Neural progenitor cell (in vitro differentiated cells): ENCODE data around the gene CD83. TPM values are rescaled to one million over a fixed set of nuclear protein-coding genes. Genes with fewer than 3 reads are reported as not detected.

Experiments used
- DNase-seq: peaks from one replicate; pipeline ENCODE4 v3.0.0-alpha.2; 2016; ENCODE audit warnings: low spot score
- H2AFZ ChIP-seq: fragments of 200-600 bp; sonication (generic); replicated peaks from 2 replicates; pipeline ENCODE4 v1.6.1; 2016; ENCODE audit warnings: antibody characterized with exemption
- H3F3A ChIP-seq: fragments of 200-600 bp; sonication (generic); 2 replicates; pipeline ENCODE4 v1.6.1; 2016; ENCODE audit warnings: antibody characterized with exemption, low read depth
- H3K27ac ChIP-seq: fragments of 200-600 bp; sonication (generic); 2 replicates; pipeline ENCODE4 v1.5.1; 2016; ENCODE audit warnings: mild to moderate bottlenecking
- H3K27me3 ChIP-seq: fragments of 200-600 bp; sonication (generic); 2 replicates; pipeline ENCODE4 v1.6.1; 2016; ENCODE audit warnings: mild to moderate bottlenecking, moderate library complexity
- H3K36me3 ChIP-seq: fragments of 200-600 bp; sonication (generic); 2 replicates; pipeline ENCODE4 v1.5.1; 2016
- H3K4me1 ChIP-seq: fragments of 200-600 bp; sonication (generic); 2 replicates; pipeline ENCODE4 v1.6.1; 2016; ENCODE audit warnings: mixed run types
- H3K4me2 ChIP-seq: fragments of 200-600 bp; sonication (generic); 2 replicates; pipeline ENCODE4 v1.6.1; 2016
- H3K4me3 ChIP-seq: fragments of 200-600 bp; sonication (generic); 2 replicates; pipeline ENCODE4 v1.5.1; 2016
- H3K79me2 ChIP-seq: fragments of 200-600 bp; sonication (generic); 2 replicates; pipeline ENCODE4 v1.6.1; 2016; ENCODE audit warnings: low read depth
- H3K9ac ChIP-seq: fragments of 200-600 bp; sonication (generic); 2 replicates; pipeline ENCODE4 v1.6.1; 2016
- H3K9me3 ChIP-seq: fragments of 200-600 bp; sonication (generic); 2 replicates; pipeline ENCODE4 v1.5.1; 2016; ENCODE audit warnings: low read depth
- H4K20me1 ChIP-seq: fragments of 200-600 bp; sonication (generic); 2 replicates; pipeline ENCODE4 v1.6.1; 2016; ENCODE audit warnings: low read depth
- H3K27ac Mint-ChIP-seq: 3 replicates; pipeline ENCODE4 v1.8.0; 2021; ENCODE audit warnings: mixed read lengths
- H3K27me3 Mint-ChIP-seq: 2 replicates; pipeline ENCODE4 v1.8.0; 2022; ENCODE audit warnings: low read depth, mild to moderate bottlenecking, inconsistent platforms, moderate library complexity, mixed read lengths; ENCODE audit not compliant: insufficient read depth
- H3K36me3 Mint-ChIP-seq: 3 replicates; pipeline ENCODE4 v1.8.0; 2021; ENCODE audit warnings: mixed read lengths
- H3K4me1 Mint-ChIP-seq: 3 replicates; pipeline ENCODE4 v1.8.0; 2021; ENCODE audit warnings: mixed read lengths
- H3K4me3 Mint-ChIP-seq: 3 replicates; pipeline ENCODE4 v1.8.0; 2021; ENCODE audit warnings: mild to moderate bottlenecking, moderate library complexity, mixed read lengths
- H3K9me3 Mint-ChIP-seq: 3 replicates; pipeline ENCODE4 v1.8.0; 2020; ENCODE audit warnings: mixed read lengths
- CTCF ChIP-seq: fragments of 200-600 bp; sonication (generic); IDR thresholded peaks from 2 replicates; pipeline ENCODE4 v1.5.1; 2017; ENCODE audit warnings: antibody characterized with exemption, mild to moderate bottlenecking
- EZH2 ChIP-seq: fragments of 200-600 bp; sonication (generic); IDR thresholded peaks from 2 replicates; pipeline ENCODE4 v1.6.1; 2017; ENCODE audit warnings: antibody characterized with exemption, mild to moderate bottlenecking, moderate library complexity
- EZH2phosphoT487 ChIP-seq: fragments of 200-600 bp; sonication (generic); IDR thresholded peaks from 2 replicates; pipeline ENCODE4 v1.6.1; 2017; ENCODE audit warnings: antibody characterized with exemption
- total RNA-seq: library from RNA; depleted of rRNA; stranded (reverse); fragments of >200 nt; gene quantifications from 2 replicates; pipeline ENCODE4 v1.2.3, GENCODE V29; 2015; ENCODE audit warnings: low replicate concordance

Gene CD83
- total RNA-seq, 1 donor from 2014 or later = 0.80 TPM

GRCh38 chr6:14143305-14143704 is 25.7 kb downstream of the CD83 start:
- Histone ChIP-seq H3K27me3 (no peaks in the 10 kb centered on the region), H3K79me2 (no peaks in the 10 kb centered on the region), H4K20me1 (no peaks in the 10 kb centered on the region), H3K4me2 (no peak overlapping the region), H3K4me1 (peaks cover 5% of the 10 kb centered on the region), H3K27ac (no peak overlapping the region), H3K9ac (no peak overlapping the region), H2AFZ (no peak overlapping the region), H3K9me3 (no peaks in the 10 kb centered on the region), H3K36me3 (no peaks in the 10 kb centered on the region), H3F3A (no peaks in the 10 kb centered on the region), H3K4me3 (no peak overlapping the region)
- Mint-ChIP-seq H3K4me1 (peaks cover 41% of the 10 kb centered on the region), H3K36me3 (no peaks in the 10 kb centered on the region), H3K9me3 (no peaks in the 10 kb centered on the region), H3K27me3 (peaks cover 11% of the 10 kb centered on the region), H3K4me3 (no peak overlapping the region), H3K27ac (no peak overlapping the region)
- TF ChIP-seq EZH2phosphoT487 (no peak), CTCF (no peak)
- no peak for DNase-seq

GRCh38 chr6:14144678-14145113 is 27.1 kb downstream of the CD83 start:
- TF ChIP-seq CTCF (peak; percentile 95), EZH2phosphoT487 (no peak)
- Histone ChIP-seq H3K4me2 (no peak overlapping the region), H3F3A (no peaks in the 10 kb centered on the region), H3K4me1 (peaks cover 5% of the 10 kb centered on the region), H3K4me3 (no peak overlapping the region), H3K36me3 (no peaks in the 10 kb centered on the region), H3K79me2 (no peaks in the 10 kb centered on the region), H2AFZ (no peak overlapping the region), H3K27ac (no peak overlapping the region), H3K9ac (no peak overlapping the region), H3K9me3 (no peaks in the 10 kb centered on the region), H4K20me1 (no peaks in the 10 kb centered on the region), H3K27me3 (no peaks in the 10 kb centered on the region)
- peaks cover 41% of the 10 kb centered on the region for H3K4me1 Mint-ChIP-seq
- H3K9me3 Mint-ChIP-seq = no peaks in the 10 kb centered on the region
- no peaks in the 10 kb centered on the region for H3K36me3 Mint-ChIP-seq
- peaks cover 9% of the 10 kb centered on the region for H3K27me3 Mint-ChIP-seq
- peak; percentile 88 for DNase-seq
- peak overlapping the region; percentile 16 for H3K27ac Mint-ChIP-seq
- H3K4me3 Mint-ChIP-seq = no peak overlapping the region

- peak; percentile 21 for DNase-seq
- H3K27me3 ChIP-seq = no peaks in the 10 kb centered on the region
- H3K27me3 Mint-ChIP-seq = peaks cover 11% of the 10 kb centered on the region
- H2AFZ ChIP-seq = no peak overlapping the region
- no peak overlapping the region for H3K27ac ChIP-seq
- H3F3A ChIP-seq = no peaks in the 10 kb centered on the region
- peaks cover 2% of the 10 kb centered on the region for H3K4me1 ChIP-seq
- H3K27ac Mint-ChIP-seq = no peak overlapping the region
- no peak overlapping the region for H3K4me3 ChIP-seq
- H3K9me3 Mint-ChIP-seq = no peaks in the 10 kb centered on the region
- no peaks in the 10 kb centered on the region for H3K79me2 ChIP-seq
- H3K36me3 Mint-ChIP-seq = no peaks in the 10 kb centered on the region
- no peaks in the 10 kb centered on the region for H4K20me1 ChIP-seq
- H3K36me3 ChIP-seq = no peaks in the 10 kb centered on the region
- no peak overlapping the region for H3K4me3 Mint-ChIP-seq
- TF ChIP-seq CTCF = no peak
- no peak for TF ChIP-seq EZH2
- no peak for TF ChIP-seq EZH2phosphoT487
- no peaks in the 10 kb centered on the region for H3K9me3 ChIP-seq
- peaks cover 30% of the 10 kb centered on the region for H3K4me1 Mint-ChIP-seq
- no peak overlapping the region for H3K4me2 ChIP-seq
- H3K9ac ChIP-seq = no peak overlapping the region
Observed at GRCh38 chr6:14146506-14147096, 29.0 kb downstream of the CD83 start.
